Measurements from ENCODE around the gene STPG4.
"Not testable (repeated sequence)": the region's sequence is repeated elsewhere in the genome, so short reads cannot be mapped to it uniquely, and the experiment has no call there.

Gene STPG4

GRCh38 chr2:47109680-47110079 lies 45.4 kb downstream of the STPG4 start:
- no peak for TF ChIP-seq CTCF (IDR thresholded peaks at IDR 0.05; ENCODE audit: low read depth, low read length)

GRCh38 chr2:47109007-47109375 lies 46.1 kb downstream of the STPG4 start:
- no peak for TF ChIP-seq CTCF (IDR thresholded peaks at IDR 0.05; ENCODE audit: low read depth, low read length)

More at GRCh38 chr2:47109680-47110079, 45.4 kb downstream of the STPG4 start:
- no peak overlapping the region for H3K4me3 ChIP-seq (ENCODE audit: low read depth, low read length)

GRCh38 chr2:47108267-47109006 lies 46.7 kb downstream of the STPG4 start:
- not testable (repeated sequence) for H3K4me3 ChIP-seq (ENCODE audit: low read depth, low read length)

More at GRCh38 chr2:47109007-47109375, 46.1 kb downstream of the STPG4 start:
- H3K4me3 ChIP-seq (ENCODE audit: low read depth, low read length) = no peak overlapping the region

GRCh38 chr2:47107201-47107600 lies 47.9 kb downstream of the STPG4 start:
- not testable (repeated sequence) for H3K4me3 ChIP-seq (ENCODE audit: low read depth, low read length)

GRCh38 chr2:47106231-47106630 lies 48.9 kb downstream of the STPG4 start:
- not testable (repeated sequence) for H3K4me3 ChIP-seq (ENCODE audit: low read depth, low read length)

- H3K4me3 ChIP-seq (ENCODE audit: low read depth, low read length) = not testable (repeated sequence)
Observed at GRCh38 chr2:47099712-47100111, 55.4 kb downstream of the STPG4 start.

GRCh38 chr2:47098953-47099352 lies 56.2 kb downstream of the STPG4 start:
- no peak for TF ChIP-seq CTCF (IDR thresholded peaks at IDR 0.05; ENCODE audit: low read depth, low read length)
- no peak overlapping the region for H3K4me3 ChIP-seq (ENCODE audit: low read depth, low read length)

- no peak overlapping the region for H3K4me3 ChIP-seq (ENCODE audit: low read depth, low read length)
- no peak for TF ChIP-seq CTCF (IDR thresholded peaks at IDR 0.05; ENCODE audit: low read depth, low read length)
Observed at GRCh38 chr2:47097563-47097962, 57.5 kb downstream of the STPG4 start.

GRCh38 chr2:47096451-47096850 lies 58.7 kb downstream of the STPG4 start:
- no peak overlapping the region for H3K4me3 ChIP-seq (ENCODE audit: low read depth, low read length)
- no peak for TF ChIP-seq CTCF (IDR thresholded peaks at IDR 0.05; ENCODE audit: low read depth, low read length)
